Body of pancreas (tissue), 4 donors: ENCODE measurements around the gene RXRG. TPM values are rescaled to one million over a fixed set of nuclear protein-coding genes. Genes with fewer than 3 reads are reported as not detected.

Source experiments
- ATAC-seq: fragments of 150-250 bp; one replicate; pipeline ENCODE4 v1.9.1; 2016
- DNase-seq, 4 donors: peaks; one replicate each; pipeline ENCODE4 v3.0.0-alpha.2; 2019
- H3K27ac ChIP-seq, 4 donors: fragments of 200-600 bp; sonication (generic); 1 replicate in 3 of 4; 2 replicates in 1 of 4; pipeline versions ENCODE4 v1.5.1 to v1.6.1; 2016 to 2019; ENCODE audit warnings: mild to moderate bottlenecking in 1 of 4, mixed read lengths in 1 of 4, moderate library complexity in 1 of 4
- H3K27me3 ChIP-seq, 2 donors: fragments of 200-600 bp; sonication (generic); one replicate each; pipeline ENCODE4 v1.6.0; 2016; ENCODE audit warnings: mild to moderate bottlenecking in 1 of 2
- H3K36me3 ChIP-seq, 2 donors: fragments of 200-600 bp; sonication (generic); replicated peaks in 1 of 2; 2 replicates each; pipeline ENCODE4 v1.5.1; 2016; ENCODE audit warnings: low read depth in 2 of 2; ENCODE audit not compliant: insufficient read depth in 1 of 2
- H3K4me1 ChIP-seq: fragments of 200-600 bp; sonication (generic); one replicate; pipeline ENCODE4 v1.6.0; 2016
- H3K4me3 ChIP-seq, 2 donors: fragments of 200-600 bp; sonication (generic); 1 replicate in 1 of 2; 2 replicates in 1 of 2; pipeline ENCODE4 v1.5.1; 2016 to 2019
- H3K9me3 ChIP-seq, 3 donors: fragments of 200-600 bp; sonication (generic); 1 replicate in 2 of 3; 2 replicates in 1 of 3; pipeline ENCODE4 v1.5.1; 2016
- POLR2A ChIP-seq, 3 donors: fragments of 450-650 bp; IDR thresholded peaks; one replicate each; pipeline ENCODE4 v1.6.1; 2016; ENCODE audit warnings: antibody characterized with exemption in 3 of 3, mild to moderate bottlenecking in 2 of 3
- WGBS, 2 donors: methylation state at CpG; one replicate each; pipeline ENCODE4 v1.1.5; 2017; 5-methylcytosine and 5-hydroxymethylcytosine counted together
- intact Hi-C: fragments of 100-400 bp; cut with DNase I; formaldehyde crosslinking; loops from one replicate; pipeline ENCODE4 v1.15.1; 2023
- total RNA-seq, 2 donors: library from RNA; depleted of rRNA; stranded (reverse); fragments of >200 nt; gene quantifications; one replicate each; pipeline ENCODE4 v1.1.0, GENCODE V29; 2016
- TF ChIP-seq, protein P1 (sequence below), 7 experiments: fragments of 450-650 bp in 4 of 7; fragments of 200-600 bp in 3 of 7; sonication (generic) in 3 of 7; IDR thresholded peaks; one replicate each; pipeline ENCODE4 v1.5.1; 2016 to 2019; ENCODE audit warnings: antibody characterized with exemption in 7 of 7

Gene RXRG
- total RNA-seq, 2 donors from 2014 or later, result 2.6 TPM; not detected in 1

DNA sequence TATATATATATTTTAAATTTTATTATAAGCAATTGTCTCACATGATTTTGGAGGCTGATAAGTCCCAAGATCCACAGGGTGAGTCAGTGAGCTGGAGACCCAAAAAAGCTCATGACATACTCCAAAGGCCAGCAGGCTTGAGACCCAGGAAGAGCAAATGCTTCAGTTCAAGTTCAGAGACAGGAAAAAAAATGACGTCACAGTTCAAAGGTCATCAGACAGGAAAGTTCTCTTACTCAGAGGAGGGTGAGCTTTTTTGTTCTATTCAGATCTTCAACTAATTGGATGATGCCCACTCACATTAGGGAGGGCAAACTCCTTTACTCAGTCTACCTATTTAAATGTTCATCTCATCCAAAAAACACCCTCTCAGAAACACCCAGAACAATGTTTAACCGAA lies 18.2 kb downstream of the RXRG start:
- no peaks in the 10 kb centered on the region for H3K36me3 ChIP-seq
- H3K27ac ChIP-seq, result no peak overlapping the region
- no peak for TF ChIP-seq POLR2A (IDR thresholded peaks at IDR 0.05)
- TF ChIP-seq, protein P1, sequence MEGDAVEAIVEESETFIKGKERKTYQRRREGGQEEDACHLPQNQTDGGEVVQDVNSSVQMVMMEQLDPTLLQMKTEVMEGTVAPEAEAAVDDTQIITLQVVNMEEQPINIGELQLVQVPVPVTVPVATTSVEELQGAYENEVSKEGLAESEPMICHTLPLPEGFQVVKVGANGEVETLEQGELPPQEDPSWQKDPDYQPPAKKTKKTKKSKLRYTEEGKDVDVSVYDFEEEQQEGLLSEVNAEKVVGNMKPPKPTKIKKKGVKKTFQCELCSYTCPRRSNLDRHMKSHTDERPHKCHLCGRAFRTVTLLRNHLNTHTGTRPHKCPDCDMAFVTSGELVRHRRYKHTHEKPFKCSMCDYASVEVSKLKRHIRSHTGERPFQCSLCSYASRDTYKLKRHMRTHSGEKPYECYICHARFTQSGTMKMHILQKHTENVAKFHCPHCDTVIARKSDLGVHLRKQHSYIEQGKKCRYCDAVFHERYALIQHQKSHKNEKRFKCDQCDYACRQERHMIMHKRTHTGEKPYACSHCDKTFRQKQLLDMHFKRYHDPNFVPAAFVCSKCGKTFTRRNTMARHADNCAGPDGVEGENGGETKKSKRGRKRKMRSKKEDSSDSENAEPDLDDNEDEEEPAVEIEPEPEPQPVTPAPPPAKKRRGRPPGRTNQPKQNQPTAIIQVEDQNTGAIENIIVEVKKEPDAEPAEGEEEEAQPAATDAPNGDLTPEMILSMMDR (IDR thresholded peaks at IDR 0.05), result no peak
- 58 to 62% methylated on average over 2 of the region's 2 CpGs for WGBS, 2 donors
- ATAC-seq, result no peak
- H3K27me3 ChIP-seq, result no peaks in the 10 kb centered on the region
- H3K4me3 ChIP-seq, result no peak overlapping the region
- intact Hi-C loops, result no loop called here
- no peaks in the 10 kb centered on the region for H3K9me3 ChIP-seq
- no peaks in the 10 kb centered on the region for H3K4me1 ChIP-seq
- DNase-seq, result no peak

DNA sequence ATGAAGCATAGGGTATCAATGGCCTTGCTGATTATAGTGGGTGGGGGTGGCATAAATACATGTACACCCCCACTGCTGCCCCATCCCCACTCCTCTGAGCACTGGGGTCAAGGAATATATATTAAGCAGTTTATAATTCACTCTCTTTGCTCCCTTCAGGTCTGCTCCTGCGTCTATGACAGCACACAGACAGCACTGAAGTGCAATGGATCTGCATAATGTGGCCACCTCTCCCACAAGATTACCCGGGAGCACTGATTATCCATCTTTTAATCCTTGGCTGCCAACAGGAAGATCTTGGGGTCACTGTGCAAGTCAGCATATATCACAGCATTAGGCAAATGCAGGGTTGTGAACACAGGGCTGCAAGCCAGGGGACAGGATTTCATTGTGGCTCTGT lies 19.3 kb downstream of the RXRG start:
- H3K4me1 ChIP-seq, result no peaks in the 10 kb centered on the region
- H3K27ac ChIP-seq, result no peak overlapping the region
- intact Hi-C loops, result no loop called here
- no peaks in the 10 kb centered on the region for H3K27me3 ChIP-seq
- no peaks in the 10 kb centered on the region for H3K36me3 ChIP-seq
- no peak for TF ChIP-seq POLR2A (IDR thresholded peaks at IDR 0.05)
- TF ChIP-seq, protein P1 (IDR thresholded peaks at IDR 0.05), result no peak
- 72 to 100% methylated on average over 1 to 2 of the region's 2 CpGs for WGBS, 2 donors
- no peak overlapping the region for H3K4me3 ChIP-seq
- H3K9me3 ChIP-seq, result no peaks in the 10 kb centered on the region
- DNase-seq, result no peak
- no peak for ATAC-seq

DNA sequence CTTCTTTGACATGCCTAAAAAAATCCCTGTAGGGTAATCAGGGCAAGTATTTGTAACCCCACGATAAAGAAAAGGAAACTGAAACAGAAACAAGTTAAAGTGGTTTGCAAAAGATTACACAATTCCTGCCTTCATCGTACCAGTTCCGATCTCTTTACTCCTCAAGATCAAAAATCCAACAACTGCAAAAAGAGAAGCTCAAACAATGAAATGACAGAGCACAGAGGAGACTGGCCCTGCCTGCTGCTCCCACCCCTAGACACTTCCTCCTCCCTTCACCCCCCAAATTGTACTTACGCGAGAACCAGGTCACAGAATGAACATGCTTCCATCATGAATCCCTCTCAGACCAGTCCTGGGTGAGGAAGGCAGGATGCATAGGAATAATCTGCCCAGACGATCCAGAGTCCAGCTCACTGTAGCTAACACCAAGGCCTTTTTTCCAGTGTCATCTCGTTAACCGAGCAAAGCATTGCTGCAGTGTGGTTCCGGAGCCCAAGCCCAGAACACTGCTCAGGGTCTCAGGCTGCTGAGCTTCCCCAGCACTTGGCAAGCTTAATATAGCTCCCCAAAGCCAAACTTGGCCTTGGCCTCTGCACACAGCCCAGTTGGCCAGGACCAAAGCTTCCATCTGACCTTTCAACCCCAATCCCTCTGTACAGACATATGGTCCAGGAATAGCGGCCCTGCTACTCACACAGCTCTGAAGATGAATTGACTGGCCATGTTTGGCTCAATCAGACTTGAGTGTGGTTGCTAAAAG lies 20.3 kb downstream of the RXRG start:
- no peak for DNase-seq
- intact Hi-C loops, result no loop called here
- ATAC-seq, result peak; percentile 27
- H3K27ac ChIP-seq, result no peak overlapping the region
- no peaks in the 10 kb centered on the region for H3K4me1 ChIP-seq
- 60 to 65% methylated on average over 8 to 10 of the region's 10 CpGs for WGBS, 2 donors
- H3K36me3 ChIP-seq, result no peaks in the 10 kb centered on the region
- no peaks in the 10 kb centered on the region for H3K27me3 ChIP-seq
- H3K4me3 ChIP-seq, result no peak overlapping the region
- H3K9me3 ChIP-seq, result no peaks in the 10 kb centered on the region
- TF ChIP-seq POLR2A (IDR thresholded peaks at IDR 0.05), result no peak
- TF ChIP-seq, protein P1 (IDR thresholded peaks at IDR 0.05), result no peak

DNA sequence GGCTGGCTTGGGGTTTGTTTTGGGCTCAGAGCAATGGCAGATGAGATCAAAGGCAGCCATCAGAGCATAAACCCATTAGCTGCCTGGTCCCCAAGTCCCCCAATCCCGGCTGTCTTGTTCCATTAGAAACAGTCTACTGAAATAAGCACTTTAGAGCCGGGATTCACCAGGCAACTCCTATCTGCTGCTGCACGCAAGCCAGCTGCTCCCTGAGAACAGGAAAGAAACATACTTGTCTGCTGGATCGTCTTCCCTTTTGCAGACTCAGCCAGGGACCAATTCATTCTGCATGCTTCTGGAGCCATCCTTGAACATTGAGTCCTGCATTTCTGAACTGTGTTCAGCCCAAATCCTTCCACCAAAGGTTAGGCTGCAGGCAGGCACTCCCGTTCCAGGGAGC lies 21.8 kb downstream of the RXRG start:
- intact Hi-C loops, result no loop called here
- WGBS, 2 donors, result 67 to 78% methylated on average over 5 of the region's 5 CpGs

More for the DNA sequence above, 21.8 kb downstream of the RXRG start:
- no peak overlapping the region for H3K27ac ChIP-seq
- H3K36me3 ChIP-seq, result no peaks in the 10 kb centered on the region
- ATAC-seq (no peak), DNase-seq (no peak)
- H3K4me3 ChIP-seq, result no peak overlapping the region
- no peaks in the 10 kb centered on the region for H3K27me3 ChIP-seq
- H3K9me3 ChIP-seq, result no peaks in the 10 kb centered on the region
- no peaks in the 10 kb centered on the region for H3K4me1 ChIP-seq
- TF ChIP-seq POLR2A (IDR thresholded peaks at IDR 0.05), result no peak
- TF ChIP-seq, protein P1 (IDR thresholded peaks at IDR 0.05), result no peak
